Tibial artery (tissue), 4 donors: ENCODE data around the gene LHB.

Source experiments
- DNase-seq, 2 donors: peaks; one replicate each; pipeline ENCODE4 v3.0.0-alpha.2; 2019
- H3K27ac ChIP-seq, 2 donors: fragments of 200-600 bp; sonication (generic) in 1 of 2; 1 replicate in 1 of 2; 2 replicates in 1 of 2; pipeline ENCODE4 v1.5.1; 2018 to 2019; ENCODE audit warnings: mild to moderate bottlenecking in 1 of 2
- H3K27me3 ChIP-seq, 2 donors: fragments of 200-600 bp; sonication (generic) in 1 of 2; one replicate each; pipeline versions ENCODE4 v1.5.1 to v1.6.0; 2016 to 2019
- H3K36me3 ChIP-seq, 3 donors: fragments of 200-600 bp; sonication (generic) in 2 of 3; one replicate each; pipeline ENCODE4 v1.5.1; 2016 to 2019; ENCODE audit warnings: mild to moderate bottlenecking in 2 of 3
- H3K4me1 ChIP-seq, 4 donors: fragments of 200-600 bp; sonication (generic) in 2 of 4; 1 replicate in 3 of 4; 2 replicates in 1 of 4; pipeline ENCODE4 v1.5.1; 2016 to 2019
- H3K4me3 ChIP-seq, 2 donors: fragments of 200-600 bp; sonication (generic) in 1 of 2; 1 replicate in 1 of 2; 2 replicates in 1 of 2; pipeline ENCODE4 v1.5.1; 2018 to 2019; ENCODE audit warnings: mild to moderate bottlenecking in 2 of 2
- H3K9me3 ChIP-seq, 3 donors: fragments of 200-600 bp; sonication (generic) in 1 of 3; one replicate each; pipeline ENCODE4 v1.5.1; 2016 to 2019
- intact Hi-C: fragments of 100-400 bp; cut with DNase I; formaldehyde crosslinking; loops from one replicate; pipeline ENCODE4 v1.15.0; 2023; ENCODE audit warnings: low total_unique reads
- TF ChIP-seq, protein P1 (sequence below), 2 experiments: fragments of 200-600 bp in 1 of 2; fragments of 450-650 bp in 1 of 2; IDR thresholded peaks; one replicate each; pipeline ENCODE4 v1.5.1; 2017 to 2019; ENCODE audit warnings: antibody characterized with exemption in 2 of 2, mild to moderate bottlenecking in 1 of 2, moderate library complexity in 1 of 2

Gene LHB

DNA sequence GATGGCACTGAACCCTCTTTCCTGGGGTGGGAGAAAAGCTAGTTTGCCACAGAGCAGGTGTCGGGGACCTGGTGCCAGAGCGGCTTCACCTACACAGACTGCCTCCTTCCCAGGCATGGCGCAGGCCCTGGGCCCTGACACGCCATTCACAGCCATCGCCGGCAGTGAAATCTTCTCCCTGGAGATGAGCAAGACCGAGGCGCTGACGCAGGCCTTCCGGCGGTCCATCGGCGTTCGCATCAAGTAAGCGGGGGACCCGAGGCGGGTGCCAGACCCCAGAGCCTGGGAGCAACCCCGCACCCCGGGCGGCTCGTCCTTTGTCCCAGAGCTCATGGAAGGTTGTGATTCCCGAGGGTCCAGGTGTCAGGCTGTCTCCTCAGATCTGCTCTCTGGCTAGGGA lies 10.0 kb downstream of the LHB start:
- no peak for DNase-seq
- H3K9me3 ChIP-seq, result no peaks in the 10 kb centered on the region
- no peaks in the 10 kb centered on the region for H3K27me3 ChIP-seq
- no peaks in the 10 kb centered on the region for H3K4me1 ChIP-seq
- peaks cover 53 to 93% (median 86%) of the 10 kb centered on the region in 3 donors for H3K36me3 ChIP-seq
- intact Hi-C loops, result no loop called here
- no peak overlapping the region for H3K27ac ChIP-seq
- no peak overlapping the region for H3K4me3 ChIP-seq
- TF ChIP-seq, protein P1, sequence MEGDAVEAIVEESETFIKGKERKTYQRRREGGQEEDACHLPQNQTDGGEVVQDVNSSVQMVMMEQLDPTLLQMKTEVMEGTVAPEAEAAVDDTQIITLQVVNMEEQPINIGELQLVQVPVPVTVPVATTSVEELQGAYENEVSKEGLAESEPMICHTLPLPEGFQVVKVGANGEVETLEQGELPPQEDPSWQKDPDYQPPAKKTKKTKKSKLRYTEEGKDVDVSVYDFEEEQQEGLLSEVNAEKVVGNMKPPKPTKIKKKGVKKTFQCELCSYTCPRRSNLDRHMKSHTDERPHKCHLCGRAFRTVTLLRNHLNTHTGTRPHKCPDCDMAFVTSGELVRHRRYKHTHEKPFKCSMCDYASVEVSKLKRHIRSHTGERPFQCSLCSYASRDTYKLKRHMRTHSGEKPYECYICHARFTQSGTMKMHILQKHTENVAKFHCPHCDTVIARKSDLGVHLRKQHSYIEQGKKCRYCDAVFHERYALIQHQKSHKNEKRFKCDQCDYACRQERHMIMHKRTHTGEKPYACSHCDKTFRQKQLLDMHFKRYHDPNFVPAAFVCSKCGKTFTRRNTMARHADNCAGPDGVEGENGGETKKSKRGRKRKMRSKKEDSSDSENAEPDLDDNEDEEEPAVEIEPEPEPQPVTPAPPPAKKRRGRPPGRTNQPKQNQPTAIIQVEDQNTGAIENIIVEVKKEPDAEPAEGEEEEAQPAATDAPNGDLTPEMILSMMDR (IDR thresholded peaks at IDR 0.05), result no peak

DNA sequence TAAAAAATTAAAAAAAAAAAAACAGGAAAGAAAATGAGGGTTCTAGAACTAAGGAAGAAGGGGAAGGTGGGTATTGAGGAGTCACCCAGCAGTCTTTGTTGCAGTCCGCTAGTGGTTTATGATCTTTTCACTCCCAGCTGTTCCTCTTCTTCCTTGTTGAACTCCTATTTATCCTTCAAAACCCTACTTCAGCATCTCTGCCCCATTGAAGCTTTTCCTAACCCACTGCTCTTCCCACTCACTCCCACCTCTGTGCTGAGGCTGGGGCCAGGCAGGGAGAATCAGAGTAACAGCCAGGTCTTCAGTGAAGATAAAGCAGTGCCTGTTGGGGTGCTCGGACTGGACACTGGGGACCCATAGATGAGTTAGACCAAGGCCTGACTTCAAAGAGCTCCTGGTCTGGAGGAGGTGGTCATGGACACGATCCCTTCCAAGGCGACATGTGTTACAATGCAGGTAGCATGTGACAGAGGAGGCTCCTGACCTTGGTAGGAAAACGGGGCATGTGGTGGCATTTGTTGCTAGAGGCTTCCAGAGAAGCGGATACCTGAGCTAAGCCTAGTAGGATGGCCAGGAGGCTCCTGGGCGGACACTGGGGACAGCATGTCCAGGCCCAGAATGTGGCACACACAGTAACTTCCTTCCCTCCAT lies 11.8 kb downstream of the LHB start:
- no peak for DNase-seq
- Histone ChIP-seq H3K36me3 (peaks cover 38 to 78% (median 68%) of the 10 kb centered on the region in 3 donors), H3K27ac (no peak overlapping the region), H3K4me3 (no peak overlapping the region), H3K27me3 (no peaks in the 10 kb centered on the region), H3K9me3 (no peaks in the 10 kb centered on the region), H3K4me1 (no peaks in the 10 kb centered on the region)
- TF ChIP-seq, protein P1 (IDR thresholded peaks at IDR 0.05), result no peak
- intact Hi-C loops, result no loop called here

DNA sequence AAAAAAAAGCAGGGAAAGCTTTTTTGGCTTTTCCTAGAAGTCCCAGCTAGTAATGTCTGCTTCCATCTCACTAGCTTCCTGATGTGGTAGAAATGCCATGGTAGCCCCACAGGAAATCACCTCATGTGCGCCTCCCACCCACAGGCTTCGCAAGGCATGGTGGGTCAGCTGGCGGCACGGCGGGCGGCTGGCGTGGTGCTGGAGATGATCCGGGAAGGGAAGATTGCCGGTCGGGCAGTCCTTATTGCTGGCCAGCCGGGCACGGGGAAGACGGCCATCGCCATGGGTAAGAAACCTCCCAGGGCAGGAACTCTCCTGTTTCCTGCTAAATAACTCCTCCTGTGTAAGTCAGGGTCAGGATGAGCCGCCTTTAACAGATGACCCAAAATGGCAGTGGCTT lies 12.8 kb downstream of the LHB start:
- TF ChIP-seq, protein P1 (IDR thresholded peaks at IDR 0.05), result no peak
- no peak for DNase-seq
- intact Hi-C loops, result no loop called here
- H3K27me3 ChIP-seq, result no peaks in the 10 kb centered on the region
- no peak overlapping the region for H3K27ac ChIP-seq
- no peak overlapping the region for H3K4me3 ChIP-seq
- H3K4me1 ChIP-seq, result no peaks in the 10 kb centered on the region
- H3K9me3 ChIP-seq, result no peaks in the 10 kb centered on the region
- peaks cover 28 to 76% (median 58%) of the 10 kb centered on the region in 3 donors for H3K36me3 ChIP-seq

DNA sequence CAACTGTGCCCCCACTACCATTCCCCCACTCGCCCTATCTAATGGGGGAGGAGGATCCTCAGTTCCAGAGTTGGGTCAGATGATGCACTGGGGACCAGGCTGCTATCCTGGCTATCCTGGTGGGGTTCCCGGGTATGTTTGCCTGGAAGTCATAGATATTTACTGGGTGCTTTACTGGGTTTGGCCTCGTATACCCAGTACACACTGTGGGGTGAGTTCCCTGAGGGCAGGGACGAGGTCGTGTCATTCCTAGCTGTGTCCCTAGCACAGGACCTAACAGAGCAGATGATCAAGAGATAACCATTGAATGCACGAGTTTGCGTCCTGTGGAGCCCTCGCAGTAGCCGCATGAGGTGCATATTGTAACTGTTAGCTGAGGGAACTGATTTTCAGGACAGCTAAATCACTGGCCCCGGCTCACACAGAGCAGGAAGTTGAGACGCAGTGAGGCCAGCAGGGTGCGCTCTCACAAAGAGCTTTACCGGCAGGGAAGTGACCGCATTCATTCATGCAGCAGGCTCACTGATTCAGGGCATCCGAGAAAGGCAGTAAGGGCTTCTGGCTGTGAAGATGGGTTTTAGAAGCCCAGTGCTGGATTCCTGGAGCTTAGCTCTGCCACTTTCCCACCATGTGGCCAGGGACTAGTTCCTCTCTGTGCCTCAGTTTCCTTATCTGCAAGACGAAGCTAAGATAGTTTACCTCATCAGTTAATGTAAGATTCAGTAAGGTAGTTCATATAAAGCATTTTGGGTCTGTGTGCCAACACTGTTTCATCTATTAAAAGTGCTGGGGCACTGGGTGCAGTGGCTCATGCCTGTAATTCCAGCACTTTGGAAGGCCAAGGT lies 17.2 kb downstream of the LHB start:
- TF ChIP-seq, protein P1 (IDR thresholded peaks at IDR 0.05), result peak; percentile 27 to 43
- H3K4me1 ChIP-seq, result peaks cover 0 to 10% (median 2%) of the 10 kb centered on the region in 4 donors
- H3K9me3 ChIP-seq, result no peaks in the 10 kb centered on the region
- no peaks in the 10 kb centered on the region for H3K27me3 ChIP-seq
- H3K27ac ChIP-seq, result no peak overlapping the region
- peaks cover 6 to 39% (median 23%) of the 10 kb centered on the region in 3 donors for H3K36me3 ChIP-seq
- intact Hi-C loops, result loop anchor here (10.0 kb wide), 1 partner anchor 355 kb away; the partner anchor contains the start of gene CA11
- H3K4me3 ChIP-seq, result no peak overlapping the region
- no peak for DNase-seq

DNA sequence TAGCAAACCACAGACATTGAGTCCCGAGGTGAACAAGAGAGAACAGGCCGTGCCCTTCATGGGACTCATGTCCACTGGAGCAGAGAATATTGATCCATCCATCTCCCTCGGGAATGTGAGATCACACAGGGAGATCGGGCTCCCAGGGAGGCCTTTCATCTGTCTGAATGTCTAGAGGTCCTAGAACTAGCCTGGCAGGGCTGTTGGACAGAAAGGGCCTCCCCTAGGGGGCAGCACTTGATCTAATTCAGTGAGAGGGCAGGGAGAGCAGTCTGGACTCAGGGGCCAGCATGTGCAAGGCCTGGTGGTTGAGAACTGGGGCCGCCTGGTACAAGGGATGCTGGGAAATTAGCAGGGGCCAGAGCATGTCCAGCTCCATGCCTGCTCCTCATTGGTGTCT lies 18.9 kb downstream of the LHB start:
- Histone ChIP-seq H3K27me3 (no peaks in the 10 kb centered on the region), H3K36me3 (peaks cover 0 to 22% (median 8%) of the 10 kb centered on the region in 3 donors), H3K9me3 (no peaks in the 10 kb centered on the region), H3K27ac (no peak overlapping the region), H3K4me1 (peaks cover 0 to 18% (median 9%) of the 10 kb centered on the region in 4 donors), H3K4me3 (no peak overlapping the region)
- TF ChIP-seq, protein P1 (IDR thresholded peaks at IDR 0.05), result peak in 1 of 2 experiments; percentile 12
- no peak for DNase-seq
- intact Hi-C loops, result loop anchor here (10.0 kb wide), 1 partner anchor 353 kb away; the partner anchor contains the start of gene CA11
